Hepatocyte (in vitro differentiated cells): Measurements from ENCODE around the gene IMMP2L.

Experiments
- EZH2 ChIP-seq: fragments of 200-600 bp; sonication (generic); IDR thresholded peaks from 2 replicates; pipeline ENCODE4 v1.6.1; 2016; ENCODE audit warnings: antibody characterized with exemption, mild to moderate bottlenecking, borderline replicate concordance
- TF ChIP-seq, protein P1 (sequence below): fragments of 200-600 bp; sonication (generic); IDR thresholded peaks from 2 replicates; pipeline ENCODE4 v1.5.1; 2016; ENCODE audit warnings: antibody characterized with exemption, mild to moderate bottlenecking; ENCODE audit not compliant: poor library complexity

DNA sequence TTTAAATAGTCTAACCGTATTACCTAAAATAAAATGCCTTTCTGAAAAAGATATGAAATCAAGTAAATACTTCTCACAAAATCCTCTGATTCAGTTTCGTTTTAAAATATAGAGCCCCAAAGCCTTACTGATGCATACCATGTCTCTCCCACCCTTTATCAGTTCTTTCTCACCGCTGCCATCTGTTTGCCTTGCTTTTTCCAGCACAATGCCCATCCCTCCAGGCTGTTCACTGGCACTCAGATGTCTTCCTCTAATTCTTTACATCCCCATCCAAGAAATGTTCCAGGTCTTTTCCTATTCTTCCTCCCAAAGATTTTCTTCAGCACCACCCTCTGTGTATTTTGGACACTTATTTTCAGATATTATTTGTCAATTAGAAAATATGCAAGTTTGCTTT lies 587.9 kb downstream of the IMMP2L start:
- TF ChIP-seq, protein P1, sequence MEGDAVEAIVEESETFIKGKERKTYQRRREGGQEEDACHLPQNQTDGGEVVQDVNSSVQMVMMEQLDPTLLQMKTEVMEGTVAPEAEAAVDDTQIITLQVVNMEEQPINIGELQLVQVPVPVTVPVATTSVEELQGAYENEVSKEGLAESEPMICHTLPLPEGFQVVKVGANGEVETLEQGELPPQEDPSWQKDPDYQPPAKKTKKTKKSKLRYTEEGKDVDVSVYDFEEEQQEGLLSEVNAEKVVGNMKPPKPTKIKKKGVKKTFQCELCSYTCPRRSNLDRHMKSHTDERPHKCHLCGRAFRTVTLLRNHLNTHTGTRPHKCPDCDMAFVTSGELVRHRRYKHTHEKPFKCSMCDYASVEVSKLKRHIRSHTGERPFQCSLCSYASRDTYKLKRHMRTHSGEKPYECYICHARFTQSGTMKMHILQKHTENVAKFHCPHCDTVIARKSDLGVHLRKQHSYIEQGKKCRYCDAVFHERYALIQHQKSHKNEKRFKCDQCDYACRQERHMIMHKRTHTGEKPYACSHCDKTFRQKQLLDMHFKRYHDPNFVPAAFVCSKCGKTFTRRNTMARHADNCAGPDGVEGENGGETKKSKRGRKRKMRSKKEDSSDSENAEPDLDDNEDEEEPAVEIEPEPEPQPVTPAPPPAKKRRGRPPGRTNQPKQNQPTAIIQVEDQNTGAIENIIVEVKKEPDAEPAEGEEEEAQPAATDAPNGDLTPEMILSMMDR, result no peak
- TF ChIP-seq EZH2, result no peak
